H9 (cell line): ENCODE data around the gene PPP1R26. TPM values are rescaled to one million over a fixed set of nuclear protein-coding genes. Genes with fewer than 3 reads are reported as not detected.

Experiments
- DNase-seq: peaks from one replicate; pipeline ENCODE4 v3.0.0-alpha.2; 2017
- H2AFZ ChIP-seq: one replicate; pipeline ENCODE4 v1.6.1; 2013; ENCODE audit warnings: mild to moderate bottlenecking, low read length, control low read depth, moderate library complexity
- H2AK5ac ChIP-seq: 2 replicates; pipeline ENCODE4 v1.6.1; 2013; ENCODE audit warnings: low read length, control low read depth, mixed read lengths; ENCODE audit not compliant: insufficient read length
- H2BK120ac ChIP-seq: one replicate; pipeline ENCODE4 v1.6.1; 2013; ENCODE audit warnings: low read depth, mild to moderate bottlenecking, low read length, control low read depth, inconsistent platforms; ENCODE audit not compliant: poor library complexity, severe bottlenecking
- H2BK12ac ChIP-seq: 2 replicates; pipeline ENCODE4 v1.6.1; 2013; ENCODE audit warnings: low read length, control low read depth, mixed read lengths, low read depth; ENCODE audit not compliant: insufficient read length
- H2BK15ac ChIP-seq: 2 replicates; pipeline ENCODE4 v1.6.1; 2013; ENCODE audit warnings: low read depth, low read length, control low read depth
- H2BK20ac ChIP-seq: one replicate; pipeline ENCODE4 v1.6.1; 2013; ENCODE audit warnings: low read depth, mild to moderate bottlenecking, low read length, control low read depth, inconsistent platforms; ENCODE audit not compliant: poor library complexity, severe bottlenecking
- H2BK5ac ChIP-seq: 2 replicates; pipeline ENCODE4 v1.6.1; 2013; ENCODE audit warnings: low read length, control low read depth, mixed read lengths; ENCODE audit not compliant: insufficient read length
- H3K14ac ChIP-seq: 2 replicates; pipeline ENCODE4 v1.6.1; 2013; ENCODE audit warnings: low read length, control low read depth; ENCODE audit not compliant: insufficient read depth
- H3K18ac ChIP-seq: 2 replicates; pipeline ENCODE4 v1.6.1; 2013; ENCODE audit warnings: low read depth, mild to moderate bottlenecking, mixed read lengths, low read length, control low read depth; ENCODE audit not compliant: insufficient read length
- H3K23ac ChIP-seq: 2 replicates; pipeline ENCODE4 v1.6.1; 2013; ENCODE audit warnings: low read length, control low read depth, mixed read lengths, low read depth; ENCODE audit not compliant: insufficient read length
- H3K23me2 ChIP-seq: 2 replicates; pipeline ENCODE4 v1.6.1; 2013; ENCODE audit warnings: low read depth, mild to moderate bottlenecking, mixed read lengths, low read length, control low read depth; ENCODE audit not compliant: insufficient read length, poor library complexity, severe bottlenecking
- H3K27ac ChIP-seq: 2 replicates; pipeline ENCODE4 v1.5.1; 2013; ENCODE audit warnings: low read length, control low read depth, mixed read lengths, low read depth; ENCODE audit not compliant: insufficient read length
- H3K27me3 ChIP-seq: 2 replicates; pipeline ENCODE4 v1.6.1; 2013; ENCODE audit warnings: low read length, control low read depth, inconsistent platforms; ENCODE audit not compliant: insufficient read depth
- H3K4ac ChIP-seq: 2 replicates; pipeline ENCODE4 v1.6.1; 2013; ENCODE audit warnings: low read depth, mild to moderate bottlenecking, control low read depth, inconsistent platforms, low read length, moderate library complexity
- H3K4me1 ChIP-seq: 2 replicates; pipeline ENCODE4 v1.6.1; 2013; ENCODE audit warnings: low read length, control low read depth, inconsistent platforms; ENCODE audit not compliant: insufficient read depth
- H3K4me2 ChIP-seq: 2 replicates; pipeline ENCODE4 v1.6.1; 2013; ENCODE audit warnings: low read length, control low read depth, mixed read lengths; ENCODE audit not compliant: insufficient read length, insufficient read depth
- H3K56ac ChIP-seq: 2 replicates; pipeline ENCODE4 v1.6.1; 2013; ENCODE audit warnings: low read depth, mild to moderate bottlenecking, mixed read lengths, low read length, control low read depth; ENCODE audit not compliant: insufficient read length
- H3K79me1 ChIP-seq: 2 replicates; pipeline ENCODE4 v1.6.1; 2013; ENCODE audit warnings: low read depth, mild to moderate bottlenecking, moderate library complexity, low read length, control low read depth, inconsistent platforms; ENCODE audit not compliant: insufficient read depth, poor library complexity, severe bottlenecking
- H3K79me2 ChIP-seq: 2 replicates; pipeline ENCODE4 v1.6.1; 2013; ENCODE audit warnings: low read length, control low read depth, inconsistent platforms; ENCODE audit not compliant: insufficient read depth
- H3K9ac ChIP-seq: 2 replicates; pipeline ENCODE4 v1.6.1; 2013; ENCODE audit warnings: low read length, control low read depth, mixed read lengths; ENCODE audit not compliant: insufficient read length; ENCODE audit errors: extremely low read depth
- H3K9me3 ChIP-seq: one replicate; pipeline ENCODE4 v1.6.1; 2013; ENCODE audit warnings: low read depth, low read length, inconsistent platforms; ENCODE audit not compliant: control insufficient read depth
- H3T11ph ChIP-seq: one replicate; pipeline ENCODE4 v1.6.1; 2013; ENCODE audit warnings: mild to moderate bottlenecking, low read length, control low read depth, inconsistent platforms
- H4K20me1 ChIP-seq: one replicate; pipeline ENCODE4 v1.6.1; 2013; ENCODE audit not compliant: control insufficient read depth, insufficient read length, insufficient read depth
- H4K5ac ChIP-seq: 2 replicates; pipeline ENCODE4 v1.6.1; 2013; ENCODE audit warnings: low read depth, mild to moderate bottlenecking, mixed read lengths, low read length, control low read depth; ENCODE audit not compliant: insufficient read length
- H4K8ac ChIP-seq: replicated peaks from 2 replicates; pipeline ENCODE4 v1.6.1; 2013; ENCODE audit warnings: low read length, control low read depth, mixed read lengths, low read depth; ENCODE audit not compliant: insufficient read length
- H4K91ac ChIP-seq: 2 replicates; pipeline ENCODE4 v1.6.1; 2013; ENCODE audit warnings: low read depth, mild to moderate bottlenecking, moderate library complexity, mixed read lengths, low read length, control low read depth; ENCODE audit not compliant: insufficient read length
- H3K27ac Mint-ChIP-seq, 3 experiments: 2 replicates in 2 of 3; 3 replicates in 1 of 3; pipeline ENCODE4 v1.8.0; 2020 to 2021; ENCODE audit warnings: mixed read lengths in 3 of 3, mild to moderate bottlenecking in 1 of 3, moderate library complexity in 1 of 3
- H3K27me3 Mint-ChIP-seq: 2 replicates; pipeline ENCODE4 v1.8.0; 2021; ENCODE audit warnings: low read depth, mild to moderate bottlenecking, moderate library complexity, mixed read lengths
- H3K36me3 Mint-ChIP-seq, 3 experiments: 2 replicates in 2 of 3; 3 replicates in 1 of 3; pipeline ENCODE4 v1.8.0; 2020 to 2021; ENCODE audit warnings: low read depth in 3 of 3, mixed read lengths in 3 of 3; ENCODE audit not compliant: insufficient read depth in 1 of 3
- H3K4me1 Mint-ChIP-seq, 2 experiments: 2 replicates each; pipeline ENCODE4 v1.8.0; 2020; ENCODE audit warnings: mixed read lengths in 2 of 2
- H3K4me3 Mint-ChIP-seq, 2 experiments: 2 replicates in 1 of 2; 3 replicates in 1 of 2; pipeline ENCODE4 v1.8.0; 2020 to 2021; ENCODE audit warnings: mild to moderate bottlenecking in 2 of 2, mixed read lengths in 2 of 2, moderate library complexity in 1 of 2
- H3K9me3 Mint-ChIP-seq, 2 experiments: 2 replicates in 1 of 2; 3 replicates in 1 of 2; pipeline ENCODE4 v1.8.0; 2020; ENCODE audit warnings: mild to moderate bottlenecking in 2 of 2, mixed read lengths in 2 of 2, moderate library complexity in 1 of 2
- WGBS: extraction: QIAGEN DNeasy Blood & Tissue Kit; methylation state at CpG from one replicate; pipeline ENCODE4 v1.1.7; 2013; ENCODE audit warnings: missing lambda C conversion rate, low lambda C conversion rate, mixed read lengths; ENCODE audit not compliant: insufficient read length; ENCODE audit errors: extremely low coverage; 5-methylcytosine and 5-hydroxymethylcytosine counted together
- total RNA-seq: library from RNA; stranded (reverse); gene quantifications from 2 replicates; pipeline ENCODE4 v1.2.1, GENCODE V29; 2021
- TF ChIP-seq, protein P1 (sequence below): fragments of 200-600 bp; sonication (generic); conservative IDR thresholded peaks from 3 replicates; pipeline ENCODE4 v1.8.0; 2021; ENCODE audit warnings: antibody characterized with exemption, mild to moderate bottlenecking

The PPP1R26 gene
- total RNA-seq, 1 experiment from 2014 or later = 38.0 TPM

DNA sequence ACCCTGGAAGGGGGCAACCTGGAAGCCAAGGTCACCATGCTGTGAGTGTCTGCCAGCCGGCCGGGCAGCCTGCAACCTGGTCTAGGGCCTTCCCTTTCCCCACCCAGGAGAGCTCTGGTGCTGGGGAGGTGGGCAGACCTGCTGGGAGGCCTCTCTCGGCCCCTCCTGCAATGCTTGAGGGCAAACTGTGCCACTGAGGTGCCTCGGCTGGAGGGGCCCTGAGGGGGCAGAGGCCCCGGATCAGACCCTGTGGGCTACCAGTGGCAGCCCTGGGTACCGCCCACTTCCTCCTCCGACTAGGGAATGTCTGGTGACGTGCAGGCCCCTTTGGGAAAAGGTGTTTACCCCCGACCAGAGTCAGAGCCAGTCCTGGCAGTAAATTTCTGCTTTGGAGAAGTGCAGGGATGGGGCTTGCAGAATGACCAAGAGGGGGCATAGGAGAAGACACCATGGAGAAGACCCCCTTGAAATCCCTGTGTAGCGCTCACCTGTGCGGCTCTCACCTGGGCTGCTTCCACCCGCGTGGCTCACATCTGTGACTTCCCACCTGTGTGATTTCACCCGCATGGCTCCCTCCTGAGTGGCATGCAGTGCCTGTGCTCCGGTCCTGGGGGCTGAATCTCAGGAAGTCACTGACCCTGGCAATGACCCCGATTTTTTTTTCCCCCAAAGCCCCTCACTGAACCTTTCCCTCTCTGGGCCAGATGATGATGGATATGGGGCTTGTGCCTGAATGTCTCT, 42.7 kb downstream of the PPP1R26 start:
- Histone ChIP-seq H2BK120ac (no peak overlapping the region), H3K79me2 (no peaks in the 10 kb centered on the region), H3K9me3 (no peaks in the 10 kb centered on the region), H3K14ac (no peak overlapping the region), H3K18ac (no peak overlapping the region), H3K56ac (no peak overlapping the region), H3K27ac (no peak overlapping the region), H2BK12ac (no peak overlapping the region), H3K9ac (no peak overlapping the region), H3K23ac (no peak overlapping the region), H4K8ac (no peak overlapping the region), H2AK5ac (no peak overlapping the region), H2BK15ac (no peak overlapping the region), H3K4me2 (no peak overlapping the region), H2BK5ac (no peak overlapping the region), H2AFZ (no peak overlapping the region), H3T11ph (no peak overlapping the region), H4K5ac (no peak overlapping the region), H3K79me1 (no peaks in the 10 kb centered on the region), H4K20me1 (no peaks in the 10 kb centered on the region), H3K4ac (no peak overlapping the region), H2BK20ac (no peak overlapping the region), H4K91ac (no peak overlapping the region), H3K4me1 (no peaks in the 10 kb centered on the region; the same call in 1 of the 2 replicates), H3K27me3 (no peaks in the 10 kb centered on the region), H3K23me2 (no peaks in the 10 kb centered on the region)
- Mint-ChIP-seq H3K4me1 (peaks cover 4 to 11% of the 10 kb centered on the region in 2 experiments; a peak in 3 of 4 replicates), H3K36me3 (no peaks in the 10 kb centered on the region), H3K27ac (0 out of 7 replicates have a peak overlapping the region, but pooled peaks of 1 of the 3 experiments have one; percentile 31), H3K4me3 (no peak overlapping the region), H3K27me3 (peaks cover 2% of the 10 kb centered on the region; the same call in 1 of the 2 replicates), H3K9me3 (peaks cover 0 to 5% of the 10 kb centered on the region in 2 experiments; a peak in 2 of 5 replicates)
- TF ChIP-seq, protein P1, sequence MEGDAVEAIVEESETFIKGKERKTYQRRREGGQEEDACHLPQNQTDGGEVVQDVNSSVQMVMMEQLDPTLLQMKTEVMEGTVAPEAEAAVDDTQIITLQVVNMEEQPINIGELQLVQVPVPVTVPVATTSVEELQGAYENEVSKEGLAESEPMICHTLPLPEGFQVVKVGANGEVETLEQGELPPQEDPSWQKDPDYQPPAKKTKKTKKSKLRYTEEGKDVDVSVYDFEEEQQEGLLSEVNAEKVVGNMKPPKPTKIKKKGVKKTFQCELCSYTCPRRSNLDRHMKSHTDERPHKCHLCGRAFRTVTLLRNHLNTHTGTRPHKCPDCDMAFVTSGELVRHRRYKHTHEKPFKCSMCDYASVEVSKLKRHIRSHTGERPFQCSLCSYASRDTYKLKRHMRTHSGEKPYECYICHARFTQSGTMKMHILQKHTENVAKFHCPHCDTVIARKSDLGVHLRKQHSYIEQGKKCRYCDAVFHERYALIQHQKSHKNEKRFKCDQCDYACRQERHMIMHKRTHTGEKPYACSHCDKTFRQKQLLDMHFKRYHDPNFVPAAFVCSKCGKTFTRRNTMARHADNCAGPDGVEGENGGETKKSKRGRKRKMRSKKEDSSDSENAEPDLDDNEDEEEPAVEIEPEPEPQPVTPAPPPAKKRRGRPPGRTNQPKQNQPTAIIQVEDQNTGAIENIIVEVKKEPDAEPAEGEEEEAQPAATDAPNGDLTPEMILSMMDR = no peak
- no CpG with 5 or more reads among the region's 16 CpGs for WGBS
- no peak for DNase-seq
